ENCODE measurements around the gene MYLIP. TPM values are rescaled to one million over a fixed set of nuclear protein-coding genes. Genes with fewer than 3 reads are reported as not detected.

MYLIP gene
- total RNA-seq, 2 donors from 2014 or later = 11.3 to 24.0 TPM

DNA sequence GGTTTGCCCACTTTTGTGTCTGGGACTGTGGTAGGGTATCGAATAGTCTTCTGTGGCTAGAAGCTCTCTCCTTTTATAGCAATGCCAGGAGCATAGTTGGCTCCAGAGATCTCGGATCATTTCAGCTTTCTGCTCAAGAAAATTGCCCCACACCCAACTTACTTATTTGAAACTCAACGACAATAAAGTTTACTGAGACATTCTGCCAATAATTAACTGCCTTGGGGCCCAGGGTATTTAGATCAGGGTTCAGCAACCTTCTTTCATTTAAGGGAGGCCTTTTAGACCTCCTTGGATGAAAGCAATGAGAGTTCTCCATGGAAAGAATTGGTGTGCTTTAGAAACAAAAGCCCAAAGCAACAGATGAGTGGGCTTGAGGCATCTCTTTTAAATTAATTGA is 55.7 kb downstream of the MYLIP start:
- no peak for ATAC-seq
- intact Hi-C loops (cut with DNase I) = no loop called here
- no peak for DNase-seq

DNA sequence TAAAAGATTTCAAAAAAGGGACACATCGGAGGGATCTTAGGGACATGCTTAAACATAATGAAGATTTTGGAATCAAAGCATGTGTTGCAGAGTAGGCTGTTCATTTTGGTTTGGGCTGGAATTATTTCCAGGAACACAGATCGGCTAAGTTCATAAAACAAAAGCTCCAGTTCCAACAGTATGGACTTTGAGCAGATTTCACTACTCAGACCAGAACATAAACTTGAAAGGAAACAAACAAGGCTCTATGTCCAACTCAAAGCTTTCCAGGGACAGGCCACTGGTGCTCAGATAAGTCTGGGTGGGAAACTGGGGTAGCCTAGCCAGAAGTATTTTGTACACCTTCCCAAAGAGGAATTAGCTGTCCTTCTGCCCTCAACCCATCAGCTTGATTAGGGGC is 58.3 kb downstream of the MYLIP start:
- intact Hi-C loops (cut with DNase I) = no loop called here
- no peak for DNase-seq

DNA sequence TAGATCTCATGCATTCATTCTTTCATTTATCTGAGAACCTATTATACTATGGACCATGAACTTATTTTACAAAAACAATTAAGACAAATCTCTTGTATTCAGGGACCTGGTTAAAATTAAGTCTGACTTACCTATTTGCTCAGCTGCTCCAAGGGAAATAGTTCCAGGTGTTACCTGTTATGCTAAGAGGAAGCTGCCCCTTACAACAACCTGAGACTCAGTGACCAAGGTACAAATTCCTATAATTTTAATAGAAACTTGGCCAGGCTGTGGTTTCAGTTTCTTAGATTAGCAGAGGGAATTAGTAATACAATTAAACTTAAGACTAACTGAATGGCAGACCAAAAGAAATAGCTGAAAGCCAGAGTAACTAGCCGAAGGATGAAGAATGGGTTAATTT is 61.3 kb downstream of the MYLIP start:
- intact Hi-C loops (cut with DNase I) = no loop called here
- DNase-seq (no peak), ATAC-seq (no peak)

More for the DNA sequence above, 58.3 kb downstream of the MYLIP start:
- ATAC-seq = no peak

DNA sequence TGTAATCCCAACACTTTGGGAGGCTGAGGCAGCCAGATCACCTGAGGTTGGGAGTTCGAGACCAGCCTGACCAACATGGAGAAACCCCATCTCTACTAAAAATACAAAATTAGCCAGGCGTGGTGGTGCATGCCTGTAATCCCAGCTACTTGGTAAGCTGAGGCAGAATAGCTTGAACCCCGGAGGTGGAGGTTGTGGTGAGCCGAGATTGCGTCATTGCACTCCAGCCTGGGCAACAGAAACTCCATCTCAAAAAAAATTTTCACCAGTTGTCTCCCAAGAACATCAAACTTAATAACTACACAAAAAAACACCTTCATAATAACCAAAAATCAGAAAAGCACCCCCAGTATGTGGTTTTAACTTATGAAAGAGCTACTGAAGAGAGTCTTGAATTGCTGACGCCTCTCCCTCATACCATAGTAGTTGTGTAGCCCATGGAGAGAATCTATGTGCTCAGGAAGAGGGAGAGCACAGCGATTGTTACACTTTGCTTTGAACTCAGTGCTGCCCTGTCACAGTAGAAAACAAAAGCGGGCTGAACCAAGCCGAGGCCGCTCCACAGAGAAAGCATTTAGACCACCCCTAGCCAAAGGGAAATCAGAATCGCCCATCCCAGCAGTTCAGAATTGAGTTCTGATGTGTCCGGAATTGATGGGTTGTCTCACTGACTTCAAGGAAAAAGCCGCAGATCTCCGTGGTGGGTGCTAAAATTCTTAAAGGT is 67.5 kb downstream of the MYLIP start:
- intact Hi-C loops (cut with DNase I) = no loop called here
- DNase-seq (no peak), ATAC-seq (no peak)

DNA sequence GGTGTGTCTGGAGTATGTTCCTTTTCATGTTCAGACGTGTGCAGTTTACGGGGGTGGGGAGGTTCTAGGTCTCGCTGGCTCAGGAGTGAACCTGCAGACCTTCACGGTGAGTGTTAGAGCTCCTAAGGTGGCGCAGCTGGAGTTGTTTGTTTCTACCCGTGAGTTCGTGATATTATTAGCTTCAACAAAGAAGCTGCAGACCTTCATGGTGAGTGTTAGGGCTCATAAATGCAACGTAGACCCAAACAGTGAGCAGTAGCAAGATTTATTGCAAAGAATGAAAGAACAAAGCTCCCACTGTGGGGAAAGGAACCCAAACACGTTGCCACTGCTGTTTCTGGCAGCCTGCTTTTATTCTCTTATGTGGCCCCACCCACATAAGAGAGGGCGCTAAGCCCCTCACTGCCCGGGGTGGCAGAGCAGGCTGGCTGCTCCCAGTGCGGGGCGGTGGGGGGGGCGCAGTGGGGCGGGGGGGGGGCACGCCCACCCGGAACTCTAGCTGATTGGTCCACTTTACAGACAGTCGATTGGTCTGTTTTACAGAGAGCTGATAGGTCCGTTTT is 68.2 kb downstream of the MYLIP start:
- DNase-seq = no peak
- intact Hi-C loops (cut with DNase I) = no loop called here
- no peak for ATAC-seq

Small RNA genes within 50 kb of the gene (microRNA-seq; reads per million reads assigned to microRNA genes)
- gene MIR4639 = 0 reads per million in 2 donors

Other genes with a start within 250 kb of the MYLIP start
- 10 to 100 TPM; 58.8 to 65.2 TPM for gene GMPR, start 109.5 kb downstream of the MYLIP start, total RNA-seq